ENCODE results near the gene RPRML.
"Not testable (repeated sequence)": the region's sequence is repeated elsewhere in the genome, so short reads cannot be mapped to it uniquely, and the experiment has no call there.

The RPRML gene

DNA sequence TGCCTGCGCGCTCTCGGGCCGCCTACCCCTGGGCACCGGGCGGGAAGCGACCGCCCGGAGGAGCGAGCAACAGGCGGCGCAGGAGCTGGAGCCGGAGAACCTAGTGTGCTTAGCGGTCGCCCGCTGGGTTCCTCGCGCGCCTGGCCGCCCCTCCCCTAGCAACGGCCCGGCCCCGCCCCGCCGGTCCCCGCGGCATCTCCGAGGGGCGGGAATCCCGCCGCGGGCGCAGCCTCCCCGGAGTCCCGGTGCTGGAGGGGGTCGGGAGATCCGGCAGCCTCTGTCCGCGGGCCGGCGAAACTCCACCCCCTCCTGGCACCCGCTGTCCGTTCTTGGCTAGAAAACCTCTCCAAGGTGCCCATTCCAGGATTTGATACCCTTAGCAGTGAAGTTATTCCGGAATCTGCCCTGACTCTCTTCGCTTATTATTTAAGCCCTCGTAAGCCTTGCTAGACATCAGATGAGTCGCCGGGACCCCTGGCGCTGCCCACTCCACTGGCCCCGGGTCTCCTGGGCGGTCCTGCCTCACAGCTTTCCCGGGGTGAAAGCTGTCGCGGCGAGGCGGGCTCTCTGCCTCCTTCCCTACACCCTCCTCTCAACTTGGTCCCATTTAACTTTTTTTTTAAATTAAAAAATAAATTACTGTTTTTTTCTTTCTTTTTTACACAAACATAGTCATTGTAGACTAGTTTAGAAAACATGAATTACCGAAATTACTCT is at the start of gene RPRML:
Gene RPRML, minus strand, starts transcription at position 107 of the 717 bp plus-strand sequence. CDS start 246 bp downstream, outside the sequence.
- peak; percentile 34 for DNase-seq

DNA sequence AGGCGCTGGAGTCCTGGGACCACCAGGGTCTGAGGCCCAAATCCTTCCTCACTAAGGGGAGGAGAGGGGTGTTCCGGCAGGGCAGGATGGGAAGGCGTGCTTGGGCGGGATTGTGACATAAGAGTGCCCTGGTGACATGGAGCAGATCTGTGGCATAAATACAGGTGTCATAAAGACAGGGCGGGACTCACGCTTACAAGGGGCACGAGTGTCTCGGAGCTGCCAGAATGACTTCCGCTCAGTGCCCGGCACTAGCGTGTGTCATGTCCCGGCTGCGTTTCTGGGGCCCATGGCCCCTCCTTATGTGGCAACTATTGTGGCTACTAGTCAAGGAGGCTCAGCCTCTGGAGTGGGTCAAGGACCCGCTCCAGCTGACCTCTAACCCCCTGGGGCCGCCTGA is 37.9 kb upstream of the RPRML start:
- not testable (repeated sequence) for DNase-seq

DNA sequence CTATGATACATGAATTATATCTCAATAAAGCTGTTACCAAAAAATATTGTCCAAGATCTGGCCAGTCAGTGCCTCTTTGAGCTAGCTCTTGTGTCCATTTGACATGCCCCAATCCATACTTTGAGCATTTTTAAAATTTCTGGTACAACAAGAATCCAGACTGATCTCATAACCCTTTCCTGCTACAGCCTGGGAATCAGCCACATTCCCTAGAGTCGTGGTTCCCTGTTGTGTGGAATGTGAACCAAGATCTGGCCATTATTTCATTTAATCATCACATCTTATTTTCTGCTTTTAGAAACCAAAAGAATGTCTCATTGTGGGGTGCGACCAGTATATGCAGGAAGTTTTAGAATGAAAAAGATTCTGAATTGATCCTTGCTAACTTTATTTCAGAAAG is 34.3 kb upstream of the RPRML start:
- DNase-seq: no peak

DNA sequence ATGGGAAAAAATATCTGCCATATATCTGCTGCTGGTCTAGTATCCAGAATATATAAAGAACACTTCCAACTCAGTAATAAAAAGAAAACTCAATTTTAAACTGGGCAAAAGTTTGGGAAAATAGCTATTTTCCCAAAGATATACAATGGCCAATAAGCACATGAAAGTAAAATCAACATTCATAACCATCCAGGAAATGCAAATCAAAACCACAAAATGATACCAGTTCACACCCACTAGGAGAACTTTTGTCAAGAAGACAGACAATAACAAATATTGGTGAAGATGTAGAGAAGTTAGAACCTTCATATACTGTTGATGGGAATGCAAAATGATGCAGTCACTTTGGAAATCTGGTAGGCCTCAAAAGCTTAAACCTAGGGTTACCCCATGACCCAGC is 33.4 kb upstream of the RPRML start:
- no peak for DNase-seq

- no peak for DNase-seq
Observed at GRCh38 chr17:47009759-47010594, 30.9 kb upstream of the RPRML start.

DNA sequence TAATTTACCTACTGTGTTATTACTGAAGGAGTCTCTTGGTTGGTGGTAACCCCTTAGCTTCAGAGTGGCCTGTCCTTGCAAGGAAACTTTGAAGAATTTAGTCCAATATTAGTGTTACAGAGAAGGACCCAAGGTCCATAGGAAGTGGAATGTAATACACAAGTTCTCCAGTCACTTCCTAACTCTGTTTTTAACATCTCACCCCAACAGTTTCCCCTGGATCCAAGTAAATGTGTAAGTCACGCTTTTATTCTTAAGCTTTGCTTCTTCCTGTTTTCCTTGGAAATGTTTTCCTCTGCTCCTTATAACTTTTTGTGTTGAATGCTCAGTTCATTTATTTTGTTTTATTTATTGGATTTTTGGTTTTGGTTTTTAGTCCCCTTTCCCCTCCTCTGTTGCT is 25.9 kb upstream of the RPRML start:
- no peak for DNase-seq

- DNase-seq: not testable (repeated sequence)
Observed at GRCh38 chr17:47003864-47004263, 24.8 kb upstream of the RPRML start.

DNA sequence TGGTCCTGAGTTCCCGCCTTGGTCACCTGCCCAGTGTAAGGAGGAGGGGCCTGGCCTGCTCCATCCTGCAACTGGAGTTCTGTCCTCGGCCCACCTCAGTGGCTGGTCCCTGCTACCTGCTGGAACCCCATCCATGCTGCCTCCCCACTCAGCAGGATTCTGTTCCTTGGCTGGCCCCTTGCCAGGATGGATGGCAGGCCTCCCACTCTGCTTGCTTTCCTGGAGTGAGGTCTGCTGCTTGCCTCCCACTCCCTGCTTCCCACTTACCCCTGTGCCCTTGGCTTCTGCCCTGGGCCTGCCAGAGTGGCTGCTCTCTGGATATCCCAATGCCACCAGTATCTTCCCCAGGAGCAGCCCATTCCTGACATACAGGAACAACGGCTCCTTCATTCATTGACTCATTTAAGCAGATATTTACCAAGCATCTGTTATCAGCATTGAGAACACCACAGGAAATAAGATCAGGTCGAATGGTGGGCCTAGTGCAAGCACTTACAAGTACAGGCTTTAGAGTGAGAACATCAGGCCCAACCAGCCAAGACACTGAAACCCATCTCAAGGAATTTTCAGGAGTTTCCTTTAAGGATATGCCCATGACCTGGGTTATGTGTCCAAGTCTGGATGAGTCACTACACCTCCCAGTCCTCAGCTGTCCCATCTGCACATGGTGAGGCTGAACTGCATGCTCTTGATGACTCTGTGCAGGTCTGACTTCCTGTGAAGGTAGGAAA is 17.0 kb upstream of the RPRML start:
- no peak for DNase-seq

- no peak for DNase-seq
Observed at GRCh38 chr17:46994993-46995392, 15.9 kb upstream of the RPRML start.

GRCh38 chr17:46991617-46992016 is 12.6 kb upstream of the RPRML start:
- DNase-seq: no peak

DNA sequence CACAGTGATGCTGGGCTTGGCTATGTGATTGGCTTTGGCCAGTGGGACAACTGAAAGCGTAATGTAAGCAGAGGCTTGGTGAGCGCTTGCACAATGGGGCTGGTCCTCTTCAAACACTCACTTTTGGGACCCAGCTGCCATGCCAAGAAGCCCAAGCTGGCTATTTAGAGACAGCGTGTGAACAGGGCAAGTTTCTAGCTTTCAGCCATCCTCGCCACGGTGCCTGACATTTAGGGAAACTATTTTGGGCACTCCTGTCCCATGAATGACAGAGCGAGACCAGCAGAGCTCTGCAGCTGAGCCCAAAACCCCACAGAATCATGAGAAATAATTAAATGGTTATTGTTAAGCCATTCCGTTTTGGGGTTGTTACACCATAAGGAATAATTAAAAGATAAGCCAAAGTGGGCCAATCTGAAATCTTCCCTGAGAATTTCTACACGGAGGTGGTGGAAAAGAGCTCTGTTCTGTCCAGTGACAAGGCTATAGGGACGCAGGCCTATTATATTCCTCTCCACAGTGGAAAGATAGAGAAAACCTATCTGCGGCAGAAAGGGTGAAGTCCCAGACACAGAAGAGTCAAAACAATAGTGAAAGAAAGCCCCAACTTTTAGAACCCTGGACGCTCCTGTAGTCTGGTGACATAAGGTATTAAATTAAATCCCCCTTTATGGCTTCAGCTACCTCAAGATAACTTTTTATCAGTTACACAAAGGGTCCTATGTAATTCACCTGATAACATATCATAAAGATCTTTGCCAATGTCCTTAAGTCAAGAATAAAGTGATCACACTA is 10.8 kb upstream of the RPRML start:
- DNase-seq: no peak

- DNase-seq: not testable (repeated sequence)
Observed at GRCh38 chr17:46987927-46988326, 8.9 kb upstream of the RPRML start.

- no peak for DNase-seq
Observed at GRCh38 chr17:46986366-46986765, 7.3 kb upstream of the RPRML start.

GRCh38 chr17:46984892-46985291 is 5.8 kb upstream of the RPRML start:
- peak; percentile 71 for DNase-seq

GRCh38 chr17:46984341-46984740 is 5.3 kb upstream of the RPRML start:
- DNase-seq: no peak

DNA sequence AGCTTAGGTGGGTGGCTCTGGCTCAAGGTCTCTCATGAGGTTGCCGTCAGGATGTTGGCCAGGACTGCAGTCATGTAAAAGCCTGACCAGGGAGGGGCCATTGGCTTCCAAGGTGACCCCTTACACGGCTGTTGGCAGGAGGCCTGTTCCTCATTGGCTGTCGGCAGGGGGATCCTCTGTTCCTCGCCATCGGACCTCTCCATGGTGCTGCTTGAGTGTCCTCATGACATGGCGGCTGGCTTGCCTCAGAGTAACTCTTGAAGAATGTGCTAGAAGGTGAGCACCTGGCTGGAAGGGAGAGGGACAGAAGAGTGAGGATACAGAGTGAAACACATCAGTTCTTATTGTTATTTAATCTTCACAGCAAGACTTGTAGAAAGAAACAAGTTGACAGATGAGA is 4.7 kb upstream of the RPRML start:
- DNase-seq: no peak

- no peak for DNase-seq
Observed at GRCh38 chr17:46982577-46982976, 3.5 kb upstream of the RPRML start.

DNA sequence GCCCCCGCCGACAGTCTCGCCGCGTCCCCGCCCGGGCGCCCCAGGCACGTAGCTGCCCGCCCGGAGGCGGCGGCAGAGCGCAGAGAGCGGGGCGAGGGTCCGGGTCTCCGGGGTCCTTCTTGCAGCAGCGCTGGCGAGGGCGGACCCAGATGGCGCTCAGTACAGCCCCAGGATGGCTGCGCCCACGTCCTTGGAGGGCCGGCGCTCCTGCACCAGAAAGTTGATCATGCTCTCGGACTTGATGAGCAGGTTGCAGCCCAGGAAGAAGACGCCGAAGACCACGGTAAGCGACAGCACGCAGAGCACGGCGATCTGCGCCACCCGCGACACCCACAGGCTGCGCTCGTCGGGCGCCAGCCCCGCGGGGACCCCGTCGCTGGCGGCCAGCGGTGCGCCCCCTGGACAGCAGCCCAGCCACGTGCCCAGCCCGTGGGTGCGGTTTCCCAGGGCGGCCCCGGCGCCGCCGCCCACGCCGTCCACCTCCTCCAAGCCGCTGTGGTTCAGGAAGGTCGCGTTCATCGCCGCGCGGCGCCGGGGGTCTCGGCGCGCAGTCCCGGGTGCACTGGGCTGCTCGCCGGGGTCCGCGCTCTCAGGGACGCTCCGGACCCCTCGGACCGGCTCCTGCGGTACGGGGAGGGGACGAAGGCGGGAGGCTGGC is 435 bp downstream of the RPRML start:
- no peak for DNase-seq

GRCh38 chr17:46977750-46978488 is 1.1 kb downstream of the RPRML start:
- DNase-seq: no peak

DNA sequence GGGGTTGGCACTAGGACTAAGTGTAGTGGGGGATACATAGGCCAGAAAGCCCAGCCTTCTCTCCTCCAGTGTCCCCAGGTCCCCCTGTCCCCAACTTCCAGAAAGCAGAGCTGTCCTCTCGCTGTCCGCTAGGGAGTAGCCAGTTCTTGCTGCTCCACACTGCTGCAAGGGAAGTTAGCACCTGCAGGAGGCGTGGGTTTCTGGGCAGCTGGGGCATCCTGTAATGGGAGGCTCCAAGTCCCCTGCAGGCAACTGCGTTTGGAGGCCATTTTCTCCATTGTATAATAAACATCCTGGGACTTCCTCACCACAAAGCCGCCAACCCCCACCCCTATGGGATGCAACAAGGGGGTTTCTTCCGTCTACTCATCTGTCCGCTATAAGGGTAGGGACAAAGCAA is 1.7 kb downstream of the RPRML start:
- no peak for DNase-seq

- no peak for DNase-seq
Observed at GRCh38 chr17:46976626-46977270, 2.3 kb downstream of the RPRML start.

Measured in DMS79 treated with DMSO at 0.1 percent for 48 hours (cell line).